Raji (cell line): ENCODE measurements around the gene NEDD4.

Experiments used
- POLR2A ChIP-seq: IDR thresholded peaks from 2 replicates; pipeline ENCODE4 v1.6.1; 2011; ENCODE audit warnings: low read depth, low read length, control low read depth; ENCODE audit not compliant: insufficient read depth

Gene NEDD4

GRCh38 chr15:55915876-55916567 lies 77.4 kb downstream of the NEDD4 start:
- no peak for TF ChIP-seq POLR2A

- TF ChIP-seq POLR2A, result no peak
Measured at GRCh38 chr15:55915221-55915620, 78.2 kb downstream of the NEDD4 start.

- TF ChIP-seq POLR2A, result no peak
Measured at GRCh38 chr15:55914446-55914845, 79.0 kb downstream of the NEDD4 start.

- TF ChIP-seq POLR2A, result no peak
Measured at GRCh38 chr15:55912982-55913381, 80.4 kb downstream of the NEDD4 start.

- TF ChIP-seq POLR2A, result no peak
Measured at GRCh38 chr15:55909036-55909811, 84.2 kb downstream of the NEDD4 start.

GRCh38 chr15:55907797-55908196 lies 85.6 kb downstream of the NEDD4 start:
- no peak for TF ChIP-seq POLR2A

GRCh38 chr15:55902981-55903380 lies 90.4 kb downstream of the NEDD4 start:
- TF ChIP-seq POLR2A, result no peak

GRCh38 chr15:55900019-55900418 lies 93.4 kb downstream of the NEDD4 start:
- no peak for TF ChIP-seq POLR2A

GRCh38 chr15:55899537-55899936 lies 93.9 kb downstream of the NEDD4 start:
- TF ChIP-seq POLR2A, result no peak

- no peak for TF ChIP-seq POLR2A
Measured at GRCh38 chr15:55897560-55898336, 95.7 kb downstream of the NEDD4 start.

- no peak for TF ChIP-seq POLR2A
Measured at GRCh38 chr15:55894399-55894965, 98.9 kb downstream of the NEDD4 start.

GRCh38 chr15:55893852-55894251 lies 99.6 kb downstream of the NEDD4 start:
- no peak for TF ChIP-seq POLR2A

- TF ChIP-seq POLR2A, result no peak
Measured at GRCh38 chr15:55891196-55891595, 102.2 kb downstream of the NEDD4 start.

- no peak for TF ChIP-seq POLR2A
Measured at GRCh38 chr15:55884223-55884622, 109.2 kb downstream of the NEDD4 start.

- TF ChIP-seq POLR2A, result no peak
Measured at GRCh38 chr15:55879181-55879580, 114.2 kb downstream of the NEDD4 start.
